HG02973 (cell line): ENCODE data around the gene TFF2.

Source experiments
- ATAC-seq: cut with Tn5 transposase; IDR thresholded peaks from one replicate; pipeline ENCODE4 v1.9.1; 2021; ENCODE audit warnings: moderate library complexity; ENCODE audit not compliant: unreplicated experiment

The TFF2 gene

GRCh38 chr21:42384156-42384945, 33.6 kb upstream of the TFF2 start:
- no peak for ATAC-seq

GRCh38 chr21:42383331-42383730, 32.5 kb upstream of the TFF2 start:
- no peak for ATAC-seq

- ATAC-seq: no peak
Measured at GRCh38 chr21:42382915-42383314, 32.1 kb upstream of the TFF2 start.

- ATAC-seq: no peak
Measured at GRCh38 chr21:42381347-42381984, 30.7 kb upstream of the TFF2 start.

- ATAC-seq: no peak
Measured at GRCh38 chr21:42379426-42380215, 28.8 kb upstream of the TFF2 start.

GRCh38 chr21:42378418-42378817, 27.6 kb upstream of the TFF2 start:
- ATAC-seq: no peak

GRCh38 chr21:42377951-42378340, 27.2 kb upstream of the TFF2 start:
- ATAC-seq: no peak

- ATAC-seq: no peak
Measured at GRCh38 chr21:42377211-42377950, 26.6 kb upstream of the TFF2 start.

GRCh38 chr21:42376338-42376982, 25.7 kb upstream of the TFF2 start:
- no peak for ATAC-seq

GRCh38 chr21:42375966-42376337, 25.2 kb upstream of the TFF2 start:
- ATAC-seq: no peak

- no peak for ATAC-seq
Measured at GRCh38 chr21:42375506-42375905, 24.7 kb upstream of the TFF2 start.

GRCh38 chr21:42374864-42375499, 24.2 kb upstream of the TFF2 start:
- no peak for ATAC-seq

GRCh38 chr21:42374457-42374856, 23.7 kb upstream of the TFF2 start:
- ATAC-seq: no peak

GRCh38 chr21:42373908-42374455, 23.2 kb upstream of the TFF2 start:
- ATAC-seq: no peak

GRCh38 chr21:42373196-42373907, 22.6 kb upstream of the TFF2 start:
- ATAC-seq: no peak

- no peak for ATAC-seq
Measured at GRCh38 chr21:42370894-42371654, 20.3 kb upstream of the TFF2 start.

- no peak for ATAC-seq
Measured at GRCh38 chr21:42369821-42370220, 19.0 kb upstream of the TFF2 start.

GRCh38 chr21:42367367-42368165, 16.8 kb upstream of the TFF2 start:
- no peak for ATAC-seq
